ENCODE results near the gene MTMR1.
A peak's percentile ranks its signal among the peaks of the same experiment; 100 is the strongest.

MTMR1 gene

GRCh38 chrX:150779385-150779784 lies 86.2 kb downstream of the MTMR1 start:
- DNase-seq (ENCODE audit: low spot score) = no peak

GRCh38 chrX:150781677-150782076 lies 88.5 kb downstream of the MTMR1 start:
- DNase-seq (ENCODE audit: low spot score) = no peak

DNA sequence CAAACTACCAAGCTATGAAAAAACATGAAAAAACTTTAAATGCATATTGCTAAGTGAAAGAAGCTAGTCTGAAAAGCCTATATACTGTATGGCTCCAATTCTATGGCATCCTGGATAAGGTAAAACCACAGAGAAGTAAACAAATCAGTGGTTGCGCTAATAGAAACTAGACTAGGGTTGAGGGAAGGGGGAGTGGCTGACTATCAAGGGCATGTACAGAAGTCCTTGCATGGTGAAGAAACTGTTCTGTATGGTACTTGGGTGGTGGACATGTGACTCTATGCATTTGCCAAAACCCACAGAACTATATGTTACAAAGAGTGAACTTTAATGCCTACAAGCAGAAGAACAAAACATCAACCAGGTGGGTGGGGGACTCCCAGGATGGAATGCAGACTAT lies 96.8 kb downstream of the MTMR1 start:
- DNase-seq (ENCODE audit: low spot score) = no peak

GRCh38 chrX:150792949-150793527 lies 99.8 kb downstream of the MTMR1 start:
- no peak for DNase-seq (ENCODE audit: low spot score)

DNA sequence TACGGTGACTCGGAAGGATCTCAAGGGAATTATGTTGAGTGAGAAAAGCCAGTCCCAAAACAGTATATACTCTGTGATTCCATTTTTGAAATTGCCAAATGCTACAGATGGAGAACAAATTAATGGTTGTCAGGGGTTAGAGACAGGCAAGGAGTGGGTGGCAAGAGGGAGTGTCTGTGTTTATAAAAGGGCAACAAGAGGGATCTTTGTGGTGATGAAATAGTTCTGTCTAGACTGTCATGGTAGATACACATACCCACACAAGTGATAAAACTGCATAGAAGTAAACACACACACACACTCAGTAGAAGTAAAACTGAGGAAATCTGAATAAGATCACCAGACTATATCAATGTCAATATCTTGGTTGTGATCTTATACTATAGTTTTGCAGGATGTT lies 112.5 kb downstream of the MTMR1 start:
- DNase-seq (ENCODE audit: low spot score) = no peak

GRCh38 chrX:150806827-150807226 lies 113.6 kb downstream of the MTMR1 start:
- no peak for DNase-seq (ENCODE audit: low spot score)

DNA sequence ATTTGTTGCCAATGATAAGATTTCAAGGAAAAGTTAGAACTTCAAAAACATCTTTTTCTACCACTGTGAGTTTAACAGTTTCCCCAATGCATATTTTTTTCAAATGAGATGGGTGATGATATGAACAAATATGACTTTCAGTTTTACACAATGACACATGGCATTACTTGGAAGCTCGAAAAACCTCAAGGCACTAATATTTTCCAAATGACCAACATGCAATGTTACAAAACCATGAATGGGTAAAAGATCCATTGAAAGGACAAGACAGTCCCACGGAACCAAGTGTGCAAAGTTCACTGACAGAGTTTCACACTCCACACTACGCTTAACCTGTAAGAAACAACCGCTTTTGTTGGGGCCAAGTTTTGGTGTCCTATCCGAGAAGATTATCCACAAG lies 120.7 kb downstream of the MTMR1 start:
- peak; percentile 11 for DNase-seq (ENCODE audit: low spot score)

Measured in AG20443 (cell line).